WTC11 (cell line): ENCODE data around the gene CCDC24.

Experiments used
- ELF4 ChIP-seq: sonication (generic); formaldehyde crosslinking; IDR thresholded peaks from 2 replicates; pipeline ENCODE4 v1.8.1; 2022; ENCODE audit warnings: low read depth, mild to moderate bottlenecking, moderate library complexity, missing genetic modification reagents
- HMGA2 ChIP-seq: fragments of 250-450 bp; sonication (Bioruptor Pico); IDR thresholded peaks from 2 replicates; pipeline ENCODE4 v1.4.0; 2021; ENCODE audit warnings: mild to moderate bottlenecking, moderate library complexity
- MYBL2 ChIP-seq: sonication (generic); formaldehyde crosslinking; IDR thresholded peaks from 2 replicates; pipeline ENCODE4 v1.8.1; 2023; ENCODE audit warnings: mild to moderate bottlenecking, moderate library complexity, missing genetic modification reagents
- NR2C2 ChIP-seq: sonication (generic); formaldehyde crosslinking; IDR thresholded peaks from 2 replicates; pipeline ENCODE4 v1.8.0; 2022; ENCODE audit warnings: mild to moderate bottlenecking, missing genetic modification reagents
- TCF7 ChIP-seq: sonication (generic); formaldehyde crosslinking; IDR thresholded peaks from 2 replicates; pipeline ENCODE4 v1.8.0; 2022; ENCODE audit warnings: mild to moderate bottlenecking, low read depth, missing genetic modification reagents, moderate library complexity
- TEAD1 ChIP-seq: sonication (generic); formaldehyde crosslinking; IDR thresholded peaks from 2 replicates; pipeline ENCODE4 v1.8.0; 2022; ENCODE audit warnings: mild to moderate bottlenecking, missing genetic modification reagents
- TEAD4 ChIP-seq: sonication (generic); formaldehyde crosslinking; IDR thresholded peaks from 2 replicates; pipeline ENCODE4 v1.8.0; 2022; ENCODE audit warnings: mild to moderate bottlenecking, missing genetic modification reagents
- ZNF263 ChIP-seq: sonication (generic); formaldehyde crosslinking; IDR thresholded peaks from 2 replicates; pipeline ENCODE4 v1.8.1; 2022; ENCODE audit warnings: low read depth, mild to moderate bottlenecking, moderate library complexity, missing genetic modification reagents
- TF ChIP-seq, protein P1 (sequence below): sonication (generic); formaldehyde crosslinking; IDR thresholded peaks from 2 replicates; pipeline ENCODE4 v1.8.0; 2022; ENCODE audit warnings: mild to moderate bottlenecking, missing genetic modification reagents
- TF ChIP-seq, protein P2 (sequence below): fragments of 200-600 bp; IDR thresholded peaks from 2 replicates; pipeline ENCODE4 v1.8.0; 2022; ENCODE audit warnings: antibody characterized with exemption
- TF ChIP-seq, protein P3 (sequence below): sonication (generic); formaldehyde crosslinking; IDR thresholded peaks from 2 replicates; pipeline ENCODE4 v1.8.1; 2023; ENCODE audit warnings: mild to moderate bottlenecking, missing genetic modification reagents, moderate library complexity
- TF ChIP-seq, protein P4 (sequence below): fragments of 250-450 bp; sonication (Bioruptor Pico); IDR thresholded peaks from 2 replicates; pipeline ENCODE4 v1.8.0; 2021; ENCODE audit warnings: mild to moderate bottlenecking
- TF ChIP-seq, protein P5 (sequence below): sonication (generic); formaldehyde crosslinking; IDR thresholded peaks from 2 replicates; pipeline ENCODE4 v1.8.1; 2023; ENCODE audit warnings: mild to moderate bottlenecking, moderate library complexity, missing genetic modification reagents
- TF ChIP-seq, protein P6 (sequence below): sonication (generic); formaldehyde crosslinking; IDR thresholded peaks from 2 replicates; pipeline ENCODE4 v1.8.1; 2023; ENCODE audit warnings: mild to moderate bottlenecking, missing genetic modification reagents, moderate library complexity

DNA sequence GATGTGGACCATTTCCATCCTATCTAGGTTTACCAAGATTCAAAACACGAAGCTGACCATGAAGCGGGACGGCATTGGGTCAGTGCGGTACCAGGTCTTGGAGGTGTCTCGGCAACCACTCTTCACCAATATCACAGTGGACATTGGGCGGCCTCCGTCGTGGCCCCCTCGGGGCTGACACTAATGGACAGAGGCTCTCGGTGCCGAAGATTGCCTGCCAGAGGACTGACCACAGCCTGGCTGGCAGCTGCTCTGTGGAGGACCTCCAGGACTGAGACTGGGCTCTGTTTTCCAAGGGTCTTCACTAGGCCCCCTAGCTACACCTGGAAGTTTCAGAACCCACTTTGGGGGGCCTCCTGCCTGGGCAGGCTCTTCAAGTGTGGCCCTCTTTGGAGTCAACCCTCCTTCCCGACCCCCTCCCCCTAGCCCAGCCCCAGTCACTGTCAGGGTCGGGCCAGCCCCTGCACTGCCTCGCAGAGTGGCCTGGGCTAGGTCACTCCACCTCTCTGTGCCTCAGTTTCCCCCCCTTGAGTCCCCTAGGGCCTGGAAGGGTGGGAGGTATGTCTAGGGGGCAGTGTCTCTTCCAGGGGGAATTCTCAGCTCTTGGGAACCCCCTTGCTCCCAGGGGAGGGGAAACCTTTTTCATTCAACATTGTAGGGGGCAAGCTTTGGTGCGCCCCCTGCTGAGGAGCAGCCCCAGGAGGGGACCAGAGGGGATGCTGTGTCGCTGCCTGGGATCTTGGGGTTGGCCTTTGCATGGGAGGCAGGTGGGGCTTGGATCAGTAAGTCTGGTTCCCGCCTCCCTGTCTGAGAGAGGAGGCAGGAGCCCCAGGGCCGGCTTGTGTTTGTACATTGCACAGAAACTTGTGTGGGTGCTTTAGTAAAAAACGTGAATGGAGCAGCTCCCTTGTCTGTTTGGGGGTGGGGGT lies 864 bp upstream of the CCDC24 start:
- TF ChIP-seq NR2C2 (CRISPR knock-in tag) (no peak), ELF4 (CRISPR knock-in tag) (no peak), HMGA2 (CRISPR knock-in tag) (no peak), ZNF263 (CRISPR knock-in tag) (no peak), TCF7 (CRISPR knock-in tag) (no peak), TEAD1 (CRISPR knock-in tag) (no peak), TEAD4 (CRISPR knock-in tag) (no peak), MYBL2 (CRISPR knock-in tag) (no peak)
- TF ChIP-seq, protein P1, sequence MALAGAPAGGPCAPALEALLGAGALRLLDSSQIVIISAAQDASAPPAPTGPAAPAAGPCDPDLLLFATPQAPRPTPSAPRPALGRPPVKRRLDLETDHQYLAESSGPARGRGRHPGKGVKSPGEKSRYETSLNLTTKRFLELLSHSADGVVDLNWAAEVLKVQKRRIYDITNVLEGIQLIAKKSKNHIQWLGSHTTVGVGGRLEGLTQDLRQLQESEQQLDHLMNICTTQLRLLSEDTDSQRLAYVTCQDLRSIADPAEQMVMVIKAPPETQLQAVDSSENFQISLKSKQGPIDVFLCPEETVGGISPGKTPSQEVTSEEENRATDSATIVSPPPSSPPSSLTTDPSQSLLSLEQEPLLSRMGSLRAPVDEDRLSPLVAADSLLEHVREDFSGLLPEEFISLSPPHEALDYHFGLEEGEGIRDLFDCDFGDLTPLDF (CRISPR knock-in tag) = no peak
- TF ChIP-seq, protein P2, sequence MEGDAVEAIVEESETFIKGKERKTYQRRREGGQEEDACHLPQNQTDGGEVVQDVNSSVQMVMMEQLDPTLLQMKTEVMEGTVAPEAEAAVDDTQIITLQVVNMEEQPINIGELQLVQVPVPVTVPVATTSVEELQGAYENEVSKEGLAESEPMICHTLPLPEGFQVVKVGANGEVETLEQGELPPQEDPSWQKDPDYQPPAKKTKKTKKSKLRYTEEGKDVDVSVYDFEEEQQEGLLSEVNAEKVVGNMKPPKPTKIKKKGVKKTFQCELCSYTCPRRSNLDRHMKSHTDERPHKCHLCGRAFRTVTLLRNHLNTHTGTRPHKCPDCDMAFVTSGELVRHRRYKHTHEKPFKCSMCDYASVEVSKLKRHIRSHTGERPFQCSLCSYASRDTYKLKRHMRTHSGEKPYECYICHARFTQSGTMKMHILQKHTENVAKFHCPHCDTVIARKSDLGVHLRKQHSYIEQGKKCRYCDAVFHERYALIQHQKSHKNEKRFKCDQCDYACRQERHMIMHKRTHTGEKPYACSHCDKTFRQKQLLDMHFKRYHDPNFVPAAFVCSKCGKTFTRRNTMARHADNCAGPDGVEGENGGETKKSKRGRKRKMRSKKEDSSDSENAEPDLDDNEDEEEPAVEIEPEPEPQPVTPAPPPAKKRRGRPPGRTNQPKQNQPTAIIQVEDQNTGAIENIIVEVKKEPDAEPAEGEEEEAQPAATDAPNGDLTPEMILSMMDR = no peak
- TF ChIP-seq, protein P3, sequence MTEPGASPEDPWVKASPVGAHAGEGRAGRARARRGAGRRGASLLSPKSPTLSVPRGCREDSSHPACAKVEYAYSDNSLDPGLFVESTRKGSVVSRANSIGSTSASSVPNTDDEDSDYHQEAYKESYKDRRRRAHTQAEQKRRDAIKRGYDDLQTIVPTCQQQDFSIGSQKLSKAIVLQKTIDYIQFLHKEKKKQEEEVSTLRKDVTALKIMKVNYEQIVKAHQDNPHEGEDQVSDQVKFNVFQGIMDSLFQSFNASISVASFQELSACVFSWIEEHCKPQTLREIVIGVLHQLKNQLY (CRISPR knock-in tag) = no peak
- TF ChIP-seq, protein P4, sequence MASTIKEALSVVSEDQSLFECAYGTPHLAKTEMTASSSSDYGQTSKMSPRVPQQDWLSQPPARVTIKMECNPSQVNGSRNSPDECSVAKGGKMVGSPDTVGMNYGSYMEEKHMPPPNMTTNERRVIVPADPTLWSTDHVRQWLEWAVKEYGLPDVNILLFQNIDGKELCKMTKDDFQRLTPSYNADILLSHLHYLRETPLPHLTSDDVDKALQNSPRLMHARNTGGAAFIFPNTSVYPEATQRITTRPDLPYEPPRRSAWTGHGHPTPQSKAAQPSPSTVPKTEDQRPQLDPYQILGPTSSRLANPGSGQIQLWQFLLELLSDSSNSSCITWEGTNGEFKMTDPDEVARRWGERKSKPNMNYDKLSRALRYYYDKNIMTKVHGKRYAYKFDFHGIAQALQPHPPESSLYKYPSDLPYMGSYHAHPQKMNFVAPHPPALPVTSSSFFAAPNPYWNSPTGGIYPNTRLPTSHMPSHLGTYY = no peak
- TF ChIP-seq, protein P5, sequence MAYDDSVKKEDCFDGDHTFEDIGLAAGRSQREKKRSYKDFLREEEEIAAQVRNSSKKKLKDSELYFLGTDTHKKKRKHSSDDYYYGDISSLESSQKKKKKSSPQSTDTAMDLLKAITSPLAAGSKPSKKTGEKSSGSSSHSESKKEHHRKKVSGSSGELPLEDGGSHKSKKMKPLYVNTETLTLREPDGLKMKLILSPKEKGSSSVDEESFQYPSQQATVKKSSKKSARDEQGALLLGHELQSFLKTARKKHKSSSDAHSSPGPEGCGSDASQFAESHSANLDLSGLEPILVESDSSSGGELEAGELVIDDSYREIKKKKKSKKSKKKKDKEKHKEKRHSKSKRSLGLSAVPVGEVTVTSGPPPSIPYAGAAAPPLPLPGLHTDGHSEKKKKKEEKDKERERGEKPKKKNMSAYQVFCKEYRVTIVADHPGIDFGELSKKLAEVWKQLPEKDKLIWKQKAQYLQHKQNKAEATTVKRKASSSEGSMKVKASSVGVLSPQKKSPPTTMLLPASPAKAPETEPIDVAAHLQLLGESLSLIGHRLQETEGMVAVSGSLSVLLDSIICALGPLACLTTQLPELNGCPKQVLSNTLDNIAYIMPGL (CRISPR knock-in tag) = no peak
- TF ChIP-seq, protein P6, sequence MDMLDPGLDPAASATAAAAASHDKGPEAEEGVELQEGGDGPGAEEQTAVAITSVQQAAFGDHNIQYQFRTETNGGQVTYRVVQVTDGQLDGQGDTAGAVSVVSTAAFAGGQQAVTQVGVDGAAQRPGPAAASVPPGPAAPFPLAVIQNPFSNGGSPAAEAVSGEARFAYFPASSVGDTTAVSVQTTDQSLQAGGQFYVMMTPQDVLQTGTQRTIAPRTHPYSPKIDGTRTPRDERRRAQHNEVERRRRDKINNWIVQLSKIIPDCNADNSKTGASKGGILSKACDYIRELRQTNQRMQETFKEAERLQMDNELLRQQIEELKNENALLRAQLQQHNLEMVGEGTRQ = no peak
